ENCODE results near the gene ADD3. TPM values are rescaled to one million over a fixed set of nuclear protein-coding genes. Genes with fewer than 3 reads are reported as not detected.

The ADD3 gene
- total RNA-seq, 1 experiment from 2014 or later: 86.7 TPM

DNA sequence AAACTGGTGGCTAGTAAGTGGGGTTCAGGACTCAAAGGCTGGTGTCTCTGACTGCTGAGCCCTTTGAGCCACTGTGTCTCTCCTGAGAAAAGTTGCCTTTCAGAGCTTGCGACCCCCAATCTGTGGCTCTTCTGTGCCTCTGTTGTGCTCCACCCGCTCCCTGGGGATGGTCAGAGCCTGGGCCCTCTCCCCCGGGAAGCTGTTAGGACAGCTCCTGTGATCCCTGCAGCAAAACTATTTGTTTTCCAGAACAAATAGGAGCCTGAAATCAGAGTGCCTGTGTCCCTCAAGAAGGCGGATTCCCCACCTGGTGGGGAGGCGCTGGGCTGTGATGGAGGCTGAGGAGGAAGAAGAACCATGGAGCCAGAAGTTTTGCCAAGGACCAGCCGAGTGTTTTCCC is 143.2 kb downstream of the ADD3 start:
- peaks cover 58% of the 10 kb centered on the region for H3K27me3 Mint-ChIP-seq (ENCODE audit: low read depth)
- ChIA-PET POLR2A (interaction anchor here (1.2 kb wide), 1 partner anchor 60 kb away, joined by 9 read pairs; no protein-coding TSS in a partner anchor), CTCF (interaction anchor here (0.6 to 1.8 kb wide), 4 partner anchors 13 to 267 kb away, joined by 3 to 7 read pairs (median 4); no protein-coding TSS in a partner anchor)
- peaks cover 13% of the 10 kb centered on the region for H3K4me1 Mint-ChIP-seq
- H3K36me3 Mint-ChIP-seq: no peaks in the 10 kb centered on the region
- no peaks in the 10 kb centered on the region for H3K9me3 Mint-ChIP-seq
- H3K27ac Mint-ChIP-seq: no peak overlapping the region
- TF ChIP-seq JAZF1 (CRISPR knock-in tag; IDR thresholded peaks at IDR 0.05) (no peak), ATF1 (CRISPR knock-in tag; IDR thresholded peaks at IDR 0.05) (no peak), ZNF416 (CRISPR knock-in tag; IDR thresholded peaks at IDR 0.05) (no peak), GABPB1 (CRISPR knock-in tag; IDR thresholded peaks at IDR 0.05) (no peak)
- TF ChIP-seq, protein P1, sequence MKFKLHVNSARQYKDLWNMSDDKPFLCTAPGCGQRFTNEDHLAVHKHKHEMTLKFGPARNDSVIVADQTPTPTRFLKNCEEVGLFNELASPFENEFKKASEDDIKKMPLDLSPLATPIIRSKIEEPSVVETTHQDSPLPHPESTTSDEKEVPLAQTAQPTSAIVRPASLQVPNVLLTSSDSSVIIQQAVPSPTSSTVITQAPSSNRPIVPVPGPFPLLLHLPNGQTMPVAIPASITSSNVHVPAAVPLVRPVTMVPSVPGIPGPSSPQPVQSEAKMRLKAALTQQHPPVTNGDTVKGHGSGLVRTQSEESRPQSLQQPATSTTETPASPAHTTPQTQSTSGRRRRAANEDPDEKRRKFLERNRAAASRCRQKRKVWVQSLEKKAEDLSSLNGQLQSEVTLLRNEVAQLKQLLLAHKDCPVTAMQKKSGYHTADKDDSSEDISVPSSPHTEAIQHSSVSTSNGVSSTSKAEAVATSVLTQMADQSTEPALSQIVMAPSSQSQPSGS (CRISPR knock-in tag; IDR thresholded peaks at IDR 0.05; ENCODE audit: borderline replicate concordance, low read depth): no peak
- TF ChIP-seq, protein P2, sequence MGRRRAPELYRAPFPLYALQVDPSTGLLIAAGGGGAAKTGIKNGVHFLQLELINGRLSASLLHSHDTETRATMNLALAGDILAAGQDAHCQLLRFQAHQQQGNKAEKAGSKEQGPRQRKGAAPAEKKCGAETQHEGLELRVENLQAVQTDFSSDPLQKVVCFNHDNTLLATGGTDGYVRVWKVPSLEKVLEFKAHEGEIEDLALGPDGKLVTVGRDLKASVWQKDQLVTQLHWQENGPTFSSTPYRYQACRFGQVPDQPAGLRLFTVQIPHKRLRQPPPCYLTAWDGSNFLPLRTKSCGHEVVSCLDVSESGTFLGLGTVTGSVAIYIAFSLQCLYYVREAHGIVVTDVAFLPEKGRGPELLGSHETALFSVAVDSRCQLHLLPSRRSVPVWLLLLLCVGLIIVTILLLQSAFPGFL (CRISPR knock-in tag; IDR thresholded peaks at IDR 0.05; ENCODE audit: borderline replicate concordance): no peak
- ATAC-seq (no peak), DNase-seq (ENCODE audit: low spot score) (no peak)
- no peak overlapping the region for H3K4me3 Mint-ChIP-seq

DNA sequence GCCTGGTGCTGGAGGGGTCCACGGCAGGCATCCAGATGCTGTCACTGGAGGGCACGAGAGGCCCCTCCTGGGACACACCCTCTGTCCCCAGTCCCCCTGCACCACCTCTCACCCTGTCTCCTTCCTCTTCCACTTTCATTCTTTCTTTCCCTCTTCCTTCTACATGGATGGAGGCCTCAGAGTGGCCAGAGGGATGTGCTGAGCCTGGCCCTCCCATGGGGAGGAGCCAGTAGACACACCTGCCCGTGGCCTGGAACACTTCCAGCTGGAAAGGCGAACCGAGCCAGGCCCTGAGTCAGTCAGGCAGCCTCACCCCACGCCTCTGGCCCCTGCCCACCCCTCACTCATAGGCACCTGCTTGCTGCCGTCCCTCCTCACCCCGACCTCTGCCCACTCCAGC is 143.7 kb downstream of the ADD3 start:
- Mint-ChIP-seq H3K4me1 (peaks cover 13% of the 10 kb centered on the region), H3K4me3 (no peak overlapping the region), H3K36me3 (no peaks in the 10 kb centered on the region), H3K9me3 (no peaks in the 10 kb centered on the region), H3K27ac (no peak overlapping the region), H3K27me3 (ENCODE audit: low read depth) (peaks cover 62% of the 10 kb centered on the region)
- ATAC-seq: peak; percentile 54
- no peak for DNase-seq (ENCODE audit: low spot score)
- no peak for TF ChIP-seq ZNF232 (CRISPR knock-in tag; IDR thresholded peaks at IDR 0.05)
- no peak for TF ChIP-seq TEAD1 (CRISPR knock-in tag; IDR thresholded peaks at IDR 0.05)
- TF ChIP-seq FOXJ3 (CRISPR knock-in tag; IDR thresholded peaks at IDR 0.05; ENCODE audit: borderline replicate concordance): no peak
- TF ChIP-seq, protein P3, sequence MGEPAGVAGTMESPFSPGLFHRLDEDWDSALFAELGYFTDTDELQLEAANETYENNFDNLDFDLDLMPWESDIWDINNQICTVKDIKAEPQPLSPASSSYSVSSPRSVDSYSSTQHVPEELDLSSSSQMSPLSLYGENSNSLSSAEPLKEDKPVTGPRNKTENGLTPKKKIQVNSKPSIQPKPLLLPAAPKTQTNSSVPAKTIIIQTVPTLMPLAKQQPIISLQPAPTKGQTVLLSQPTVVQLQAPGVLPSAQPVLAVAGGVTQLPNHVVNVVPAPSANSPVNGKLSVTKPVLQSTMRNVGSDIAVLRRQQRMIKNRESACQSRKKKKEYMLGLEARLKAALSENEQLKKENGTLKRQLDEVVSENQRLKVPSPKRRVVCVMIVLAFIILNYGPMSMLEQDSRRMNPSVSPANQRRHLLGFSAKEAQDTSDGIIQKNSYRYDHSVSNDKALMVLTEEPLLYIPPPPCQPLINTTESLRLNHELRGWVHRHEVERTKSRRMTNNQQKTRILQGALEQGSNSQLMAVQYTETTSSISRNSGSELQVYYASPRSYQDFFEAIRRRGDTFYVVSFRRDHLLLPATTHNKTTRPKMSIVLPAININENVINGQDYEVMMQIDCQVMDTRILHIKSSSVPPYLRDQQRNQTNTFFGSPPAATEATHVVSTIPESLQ (CRISPR knock-in tag; IDR thresholded peaks at IDR 0.05): no peak
- TF ChIP-seq NR2C2 (CRISPR knock-in tag; IDR thresholded peaks at IDR 0.05): no peak
- TF ChIP-seq RORB (CRISPR knock-in tag; IDR thresholded peaks at IDR 0.05): no peak
- TF ChIP-seq, protein P1 (CRISPR knock-in tag; IDR thresholded peaks at IDR 0.05; ENCODE audit: borderline replicate concordance, low read depth): no peak
- TF ChIP-seq, protein P4, sequence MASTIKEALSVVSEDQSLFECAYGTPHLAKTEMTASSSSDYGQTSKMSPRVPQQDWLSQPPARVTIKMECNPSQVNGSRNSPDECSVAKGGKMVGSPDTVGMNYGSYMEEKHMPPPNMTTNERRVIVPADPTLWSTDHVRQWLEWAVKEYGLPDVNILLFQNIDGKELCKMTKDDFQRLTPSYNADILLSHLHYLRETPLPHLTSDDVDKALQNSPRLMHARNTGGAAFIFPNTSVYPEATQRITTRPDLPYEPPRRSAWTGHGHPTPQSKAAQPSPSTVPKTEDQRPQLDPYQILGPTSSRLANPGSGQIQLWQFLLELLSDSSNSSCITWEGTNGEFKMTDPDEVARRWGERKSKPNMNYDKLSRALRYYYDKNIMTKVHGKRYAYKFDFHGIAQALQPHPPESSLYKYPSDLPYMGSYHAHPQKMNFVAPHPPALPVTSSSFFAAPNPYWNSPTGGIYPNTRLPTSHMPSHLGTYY (CRISPR knock-in tag; IDR thresholded peaks at IDR 0.05): no peak
- TF ChIP-seq, protein P5, sequence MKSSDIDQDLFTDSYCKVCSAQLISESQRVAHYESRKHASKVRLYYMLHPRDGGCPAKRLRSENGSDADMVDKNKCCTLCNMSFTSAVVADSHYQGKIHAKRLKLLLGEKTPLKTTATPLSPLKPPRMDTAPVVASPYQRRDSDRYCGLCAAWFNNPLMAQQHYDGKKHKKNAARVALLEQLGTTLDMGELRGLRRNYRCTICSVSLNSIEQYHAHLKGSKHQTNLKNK (CRISPR knock-in tag; IDR thresholded peaks at IDR 0.05): no peak
- CTCF ChIA-PET: interaction anchor here (0.6 to 1.8 kb wide), 4 partner anchors 13 to 267 kb away, joined by 3 to 7 read pairs (median 4); no protein-coding TSS in a partner anchor
- POLR2A ChIA-PET: interaction anchor here (1.2 kb wide), 1 partner anchor 59 kb away, joined by 9 read pairs; no protein-coding TSS in a partner anchor

Data from WTC11 (cell line).